ENCODE measurements around the gene GIMAP4.

DNA sequence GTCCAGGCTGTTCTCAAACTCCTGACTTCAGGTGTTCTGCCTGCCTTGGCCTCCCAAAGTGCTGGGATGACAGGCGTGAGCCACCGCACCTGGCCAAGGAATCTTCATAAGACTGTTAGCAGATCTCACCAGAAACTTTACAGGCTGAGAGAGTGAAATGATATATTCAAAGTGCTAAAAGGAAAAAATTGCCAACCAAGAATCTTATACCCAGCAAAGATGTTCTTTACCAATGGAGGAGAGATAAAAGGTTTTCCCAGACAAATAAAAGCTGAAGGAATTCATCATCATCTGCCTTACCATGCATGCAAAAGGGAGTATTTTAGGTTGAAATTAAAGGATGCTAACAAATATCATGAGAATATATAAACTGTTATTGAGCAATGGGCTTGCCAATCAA, 28.9 kb upstream of the GIMAP4 start:
- TF ChIP-seq POLR2AphosphoS5 (IDR thresholded peaks at IDR 0.05; ENCODE audit: low read depth, low read length) (no peak), REST (IDR thresholded peaks at IDR 0.05; ENCODE audit: insufficient read depth in 1 of 2, low read depth in 2 of 2, low read length in 2 of 2) (no peak), FOXP2 (optimal IDR thresholded peaks at IDR 0.05; ENCODE audit: borderline replicate concordance, extremely low read depth, extremely low read length, insufficient read depth) (no peak)
